ENCODE measurements around the gene RAPGEF5. TPM values are rescaled to one million over a fixed set of nuclear protein-coding genes. Genes with fewer than 3 reads are reported as not detected.

The RAPGEF5 gene
- total and polyA plus RNA-seq, 4 donors: 16.1 to 308 (median 61.4) TPM

DNA sequence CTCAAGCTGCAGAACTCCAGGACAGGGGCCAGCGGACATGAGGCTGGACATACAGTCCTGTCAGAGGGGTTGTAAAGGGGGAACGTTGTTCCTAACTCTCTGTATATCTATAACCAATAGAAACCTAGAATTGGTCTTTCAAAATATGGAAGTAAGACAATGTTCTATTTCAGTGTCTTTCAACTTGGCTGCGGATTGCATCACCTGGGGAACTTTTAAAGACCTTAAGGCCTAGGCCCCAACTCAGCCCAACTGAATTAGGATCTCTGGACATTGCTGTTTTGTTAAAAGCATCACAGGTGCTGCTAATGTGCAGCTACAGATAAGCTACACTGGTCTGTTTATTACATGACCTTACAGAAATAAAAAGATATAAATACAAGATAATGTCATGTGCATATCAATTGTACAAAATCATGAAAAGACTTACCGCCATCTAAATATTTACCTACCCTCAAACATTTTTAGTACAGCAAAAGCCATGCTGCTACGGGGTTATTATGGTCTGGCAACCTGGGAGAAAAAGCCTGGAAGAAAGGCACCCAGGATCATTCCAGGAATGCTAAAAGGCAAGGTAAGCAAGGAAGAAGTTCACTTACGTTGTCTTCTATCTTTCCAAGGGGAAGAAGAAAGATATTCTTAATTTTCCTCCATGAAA is 169.1 kb downstream of the RAPGEF5 start:
- no peak overlapping the region for H3K9ac ChIP-seq (ENCODE audit: insufficient read depth in 1 of 2, low read length in 2 of 2)
- peaks cover 0 to 5% (median 0%) of the 10 kb centered on the region in 3 donors for H3K27me3 ChIP-seq (ENCODE audit: control insufficient read depth in 3 of 3, insufficient read depth in 3 of 3, low read length in 2 of 3)
- no peaks in the 10 kb centered on the region for H3K9me3 ChIP-seq (ENCODE audit: control insufficient read depth in 4 of 4, insufficient read depth in 3 of 4, low read length in 3 of 4)
- H3K4me1 ChIP-seq (ENCODE audit: control insufficient read depth in 5 of 5, insufficient read depth in 5 of 5, low read length in 5 of 5): peaks cover 0 to 7% (median 1%) of the 10 kb centered on the region in 5 donors
- WGBS, 2 donors: 88 to 92% methylated on average over 6 of the region's 6 CpGs
- ATAC-seq (ENCODE audit: insufficient read depth, low FRiP score) (no peak), DNase-seq (no peak)
- no peak for TF ChIP-seq CTCF (IDR thresholded peaks at IDR 0.05; ENCODE audit: control extremely low read depth, extremely low read depth)
- peaks cover 0 to 21% (median 8%) of the 10 kb centered on the region in 4 donors for H3K36me3 ChIP-seq (ENCODE audit: control insufficient read depth in 4 of 4, insufficient read depth in 4 of 4, low read length in 4 of 4)
- H3K4me3 ChIP-seq: no peak overlapping the region
- H3K27ac ChIP-seq (ENCODE audit: low read depth in 1 of 2, low read length in 1 of 2): no peak overlapping the region

GRCh38 chr7:22185559-22185958 is 171.4 kb downstream of the RAPGEF5 start:
- no peaks in the 10 kb centered on the region for H3K9me3 ChIP-seq (ENCODE audit: control insufficient read depth in 4 of 4, insufficient read depth in 3 of 4, low read length in 3 of 4)
- WGBS, 2 donors: 97 to 100% methylated on average over 1 of the region's 1 CpG
- H3K36me3 ChIP-seq (ENCODE audit: control insufficient read depth in 4 of 4, insufficient read depth in 4 of 4, low read length in 4 of 4): peaks cover 0 to 14% (median 5%) of the 10 kb centered on the region in 4 donors
- DNase-seq (no peak), ATAC-seq (ENCODE audit: insufficient read depth, low FRiP score) (no peak)
- H3K27me3 ChIP-seq (ENCODE audit: control insufficient read depth in 3 of 3, insufficient read depth in 3 of 3, low read length in 2 of 3): no peaks in the 10 kb centered on the region
- no peak overlapping the region for H3K9ac ChIP-seq (ENCODE audit: insufficient read depth in 1 of 2, low read length in 2 of 2)
- H3K4me1 ChIP-seq (ENCODE audit: control insufficient read depth in 5 of 5, insufficient read depth in 5 of 5, low read length in 5 of 5): peaks cover 0 to 2% (median 0%) of the 10 kb centered on the region in 5 donors
- TF ChIP-seq CTCF (IDR thresholded peaks at IDR 0.05; ENCODE audit: control extremely low read depth, extremely low read depth): no peak
- no peak overlapping the region for H3K27ac ChIP-seq (ENCODE audit: low read depth in 1 of 2, low read length in 1 of 2)
- no peak overlapping the region for H3K4me3 ChIP-seq

GRCh38 chr7:22184549-22185199 is 172.3 kb downstream of the RAPGEF5 start:
- ATAC-seq (ENCODE audit: insufficient read depth, low FRiP score) (no peak), DNase-seq (no peak)
- H3K4me1 ChIP-seq (ENCODE audit: control insufficient read depth in 5 of 5, insufficient read depth in 5 of 5, low read length in 5 of 5): peaks cover 0 to 2% (median 0%) of the 10 kb centered on the region in 5 donors
- H3K27ac ChIP-seq (ENCODE audit: low read depth in 1 of 2, low read length in 1 of 2): no peak overlapping the region
- H3K9ac ChIP-seq (ENCODE audit: insufficient read depth in 1 of 2, low read length in 2 of 2): no peak overlapping the region
- no peak overlapping the region for H3K4me3 ChIP-seq
- WGBS, 2 donors: 95% methylated on average over 5 of the region's 5 CpGs
- no peaks in the 10 kb centered on the region for H3K9me3 ChIP-seq (ENCODE audit: control insufficient read depth in 4 of 4, insufficient read depth in 3 of 4, low read length in 3 of 4)
- H3K27me3 ChIP-seq (ENCODE audit: control insufficient read depth in 3 of 3, insufficient read depth in 3 of 3, low read length in 2 of 3): no peaks in the 10 kb centered on the region
- no peak for TF ChIP-seq CTCF (IDR thresholded peaks at IDR 0.05; ENCODE audit: control extremely low read depth, extremely low read depth)
- H3K36me3 ChIP-seq (ENCODE audit: control insufficient read depth in 4 of 4, insufficient read depth in 4 of 4, low read length in 4 of 4): peaks cover 0 to 14% (median 5%) of the 10 kb centered on the region in 4 donors

Measured in lung (tissue), 12 donors.